SK-N-SH treated with all-trans-retinoic acid at 6 μM for 48 hours (cell line): ENCODE measurements around the gene SLC35F3.

Experiments used
- ATAC-seq: fragments of 200-7000 bp; cut with Tn5 transposase; 3 replicates; pipeline ENCODE4 v1.9.1; 2020; ENCODE audit warnings: mild to moderate bottlenecking, moderate library complexity
- ARNTL ChIP-seq: fragments of 450-650 bp; formaldehyde crosslinking; IDR thresholded peaks from 2 replicates; pipeline ENCODE4 v1.5.0; 2020; ENCODE audit warnings: low read depth, mild to moderate bottlenecking, moderate library complexity, borderline replicate concordance
- BACH2 ChIP-seq: fragments of 250-450 bp; sonication (Bioruptor Pico); IDR thresholded peaks from 2 replicates; pipeline ENCODE4 v1.9.0; 2021; ENCODE audit warnings: mild to moderate bottlenecking, borderline replicate concordance
- CSDC2 ChIP-seq: fragments of 250-450 bp; sonication (Bioruptor Pico); IDR thresholded peaks from 2 replicates; pipeline ENCODE4 v1.5.0; 2020; ENCODE audit warnings: mild to moderate bottlenecking, moderate library complexity
- ESRRG ChIP-seq: fragments of 250-450 bp; sonication (Bioruptor Pico); IDR thresholded peaks from 2 replicates; pipeline ENCODE4 v1.6.1; 2021; ENCODE audit warnings: mild to moderate bottlenecking
- GLIS3 ChIP-seq: fragments of 250-450 bp; sonication (Bioruptor Pico); IDR thresholded peaks from 2 replicates; pipeline ENCODE4 v1.5.0; 2020; ENCODE audit warnings: mild to moderate bottlenecking, moderate library complexity
- ISL1 ChIP-seq: fragments of 250-450 bp; sonication (Bioruptor Pico); IDR thresholded peaks from 2 replicates; pipeline ENCODE4 v2.1.2; 2022; ENCODE audit warnings: mild to moderate bottlenecking, moderate library complexity
- OSR1 ChIP-seq: fragments of 250-450 bp; sonication (Bioruptor Pico); IDR thresholded peaks from 2 replicates; pipeline ENCODE4 v1.8.0; 2022; ENCODE audit warnings: moderate library complexity, mild to moderate bottlenecking, inconsistent platforms
- PPARA ChIP-seq: fragments of 250-450 bp; sonication (Bioruptor Pico); IDR thresholded peaks from 2 replicates; pipeline ENCODE4 v1.5.0; 2020; ENCODE audit warnings: mild to moderate bottlenecking, borderline replicate concordance
- RARB ChIP-seq: fragments of 250-450 bp; sonication (Bioruptor Pico); IDR thresholded peaks from 2 replicates; pipeline ENCODE4 v1.8.0; 2021; ENCODE audit warnings: mild to moderate bottlenecking, moderate library complexity
- SNAI2 ChIP-seq: fragments of 250-450 bp; sonication (Bioruptor Pico); IDR thresholded peaks from 2 replicates; pipeline ENCODE4 v1.5.0; 2020; ENCODE audit warnings: mild to moderate bottlenecking, moderate library complexity
- TCF4 ChIP-seq: fragments of 250-450 bp; sonication (Bioruptor Pico); IDR thresholded peaks from 2 replicates; pipeline ENCODE4 v1.8.0; 2021; ENCODE audit warnings: mild to moderate bottlenecking, moderate library complexity, borderline replicate concordance
- ZC3H10 ChIP-seq: fragments of 250-450 bp; sonication (Bioruptor Pico); IDR thresholded peaks from 2 replicates; pipeline ENCODE4 v1.5.1; 2021; ENCODE audit warnings: mild to moderate bottlenecking, moderate library complexity
- ZFP3 ChIP-seq: fragments of 250-450 bp; sonication (Bioruptor Pico); IDR thresholded peaks from 2 replicates; pipeline ENCODE4 v1.5.0; 2020; ENCODE audit warnings: mild to moderate bottlenecking, moderate library complexity
- ZFP30 ChIP-seq: fragments of 450-650 bp; formaldehyde crosslinking; IDR thresholded peaks from 2 replicates; pipeline ENCODE4 v1.5.0; 2022; ENCODE audit warnings: mild to moderate bottlenecking, moderate library complexity
- ZNF565 ChIP-seq: fragments of 450-650 bp; formaldehyde crosslinking; conservative IDR thresholded peaks from 2 replicates; pipeline ENCODE4 v1.5.0; 2020; ENCODE audit warnings: low read depth, mild to moderate bottlenecking, moderate library complexity
- ZNF70 ChIP-seq: fragments of 450-650 bp; formaldehyde crosslinking; IDR thresholded peaks from 2 replicates; pipeline ENCODE4 v1.5.0; 2020; ENCODE audit warnings: mild to moderate bottlenecking, moderate library complexity
- ZNF8 ChIP-seq: fragments of 450-650 bp; formaldehyde crosslinking; IDR thresholded peaks from 2 replicates; pipeline ENCODE4 v1.5.0; 2020; ENCODE audit warnings: mild to moderate bottlenecking, moderate library complexity
- TF ChIP-seq, protein P1 (sequence below): fragments of 250-450 bp; sonication (Bioruptor Pico); IDR thresholded peaks from 2 replicates; pipeline ENCODE4 v1.5.0; 2020; ENCODE audit warnings: mild to moderate bottlenecking, moderate library complexity
- TF ChIP-seq, protein P2 (sequence below): fragments of 250-450 bp; sonication (Bioruptor Pico); IDR thresholded peaks from 2 replicates; pipeline ENCODE4 v1.5.1; 2021; ENCODE audit warnings: mild to moderate bottlenecking, moderate library complexity
- TF ChIP-seq, protein P3 (sequence below): fragments of 250-450 bp; sonication (Bioruptor Pico); IDR thresholded peaks from 2 replicates; pipeline ENCODE4 v1.8.0; 2021; ENCODE audit warnings: low read depth, mild to moderate bottlenecking, moderate library complexity, borderline replicate concordance
- TF ChIP-seq, protein P4 (sequence below): fragments of 250-450 bp; sonication (Bioruptor Pico); IDR thresholded peaks from 2 replicates; pipeline ENCODE4 v1.5.1; 2020; ENCODE audit warnings: low read depth, mild to moderate bottlenecking, moderate library complexity
- TF ChIP-seq, protein P5 (sequence below): fragments of 250-450 bp; sonication (Bioruptor Pico); IDR thresholded peaks from 2 replicates; pipeline ENCODE4 v1.8.0; 2020; ENCODE audit warnings: mild to moderate bottlenecking, moderate library complexity, borderline replicate concordance

The SLC35F3 gene

DNA sequence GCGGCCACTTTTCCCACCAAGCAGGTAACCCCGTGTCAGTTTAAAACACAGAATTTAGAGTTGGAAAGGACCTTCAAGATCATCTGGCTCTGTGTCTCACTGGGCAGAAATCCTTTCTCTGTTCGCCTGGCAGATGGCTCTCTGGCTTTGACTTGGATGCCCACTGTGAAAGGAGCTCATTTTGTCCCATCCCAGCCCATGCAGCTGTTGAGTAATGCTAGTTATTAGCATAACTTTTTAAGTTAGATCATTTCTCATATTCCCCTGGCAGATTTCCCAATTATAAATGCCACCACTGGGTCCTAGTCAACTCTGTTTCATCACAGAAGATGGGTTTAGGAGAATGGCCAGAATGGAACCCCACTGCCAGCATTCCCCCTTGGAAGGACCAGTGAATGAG, 55.9 kb downstream of the SLC35F3 start:
- ATAC-seq = no peak
- TF ChIP-seq ISL1 (CRISPR knock-in tag) = no peak
- no peak for TF ChIP-seq ZNF565 (CRISPR knock-in tag)
- TF ChIP-seq ZNF70 (CRISPR knock-in tag) = no peak
- no peak for TF ChIP-seq ZC3H10 (CRISPR knock-in tag)
- TF ChIP-seq ZFP30 (CRISPR knock-in tag) = no peak
- TF ChIP-seq RARB (CRISPR knock-in tag) = no peak
- TF ChIP-seq SNAI2 (CRISPR knock-in tag) = no peak
- TF ChIP-seq CSDC2 (CRISPR knock-in tag) = no peak
- TF ChIP-seq ZFP3 (CRISPR knock-in tag) = no peak

DNA sequence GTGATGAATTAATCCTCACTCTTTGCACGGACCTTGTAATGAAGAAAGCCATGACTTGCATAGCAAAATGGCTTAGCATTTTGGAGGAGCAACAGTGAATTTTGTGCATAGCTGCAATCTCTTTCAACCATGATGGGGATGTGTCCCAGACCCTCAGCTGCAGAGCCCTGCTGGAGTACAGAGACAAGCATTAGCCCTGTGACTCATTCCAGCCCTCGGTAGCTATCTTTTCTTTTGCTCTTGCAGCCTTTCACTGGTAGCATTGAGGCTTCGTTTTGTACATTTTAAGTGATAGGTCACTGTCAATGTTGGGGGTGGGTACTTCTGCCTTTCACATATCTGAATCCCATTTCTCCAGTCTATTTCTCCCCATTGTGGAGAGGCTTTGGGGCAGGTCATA, 58.4 kb downstream of the SLC35F3 start:
- ATAC-seq = no peak
- TF ChIP-seq SNAI2 (CRISPR knock-in tag) = no peak
- no peak for TF ChIP-seq ISL1 (CRISPR knock-in tag)
- no peak for TF ChIP-seq RARB (CRISPR knock-in tag)
- TF ChIP-seq ZNF70 (CRISPR knock-in tag) = no peak
- no peak for TF ChIP-seq OSR1 (CRISPR knock-in tag)
- no peak for TF ChIP-seq GLIS3 (CRISPR knock-in tag)
- no peak for TF ChIP-seq ZNF8 (CRISPR knock-in tag)
- TF ChIP-seq, protein P1, sequence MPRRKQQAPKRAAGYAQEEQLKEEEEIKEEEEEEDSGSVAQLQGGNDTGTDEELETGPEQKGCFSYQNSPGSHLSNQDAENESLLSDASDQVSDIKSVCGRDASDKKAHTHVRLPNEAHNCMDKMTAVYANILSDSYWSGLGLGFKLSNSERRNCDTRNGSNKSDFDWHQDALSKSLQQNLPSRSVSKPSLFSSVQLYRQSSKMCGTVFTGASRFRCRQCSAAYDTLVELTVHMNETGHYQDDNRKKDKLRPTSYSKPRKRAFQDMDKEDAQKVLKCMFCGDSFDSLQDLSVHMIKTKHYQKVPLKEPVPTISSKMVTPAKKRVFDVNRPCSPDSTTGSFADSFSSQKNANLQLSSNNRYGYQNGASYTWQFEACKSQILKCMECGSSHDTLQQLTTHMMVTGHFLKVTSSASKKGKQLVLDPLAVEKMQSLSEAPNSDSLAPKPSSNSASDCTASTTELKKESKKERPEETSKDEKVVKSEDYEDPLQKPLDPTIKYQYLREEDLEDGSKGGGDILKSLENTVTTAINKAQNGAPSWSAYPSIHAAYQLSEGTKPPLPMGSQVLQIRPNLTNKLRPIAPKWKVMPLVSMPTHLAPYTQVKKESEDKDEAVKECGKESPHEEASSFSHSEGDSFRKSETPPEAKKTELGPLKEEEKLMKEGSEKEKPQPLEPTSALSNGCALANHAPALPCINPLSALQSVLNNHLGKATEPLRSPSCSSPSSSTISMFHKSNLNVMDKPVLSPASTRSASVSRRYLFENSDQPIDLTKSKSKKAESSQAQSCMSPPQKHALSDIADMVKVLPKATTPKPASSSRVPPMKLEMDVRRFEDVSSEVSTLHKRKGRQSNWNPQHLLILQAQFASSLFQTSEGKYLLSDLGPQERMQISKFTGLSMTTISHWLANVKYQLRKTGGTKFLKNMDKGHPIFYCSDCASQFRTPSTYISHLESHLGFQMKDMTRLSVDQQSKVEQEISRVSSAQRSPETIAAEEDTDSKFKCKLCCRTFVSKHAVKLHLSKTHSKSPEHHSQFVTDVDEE (CRISPR knock-in tag) = no peak
- TF ChIP-seq, protein P2, sequence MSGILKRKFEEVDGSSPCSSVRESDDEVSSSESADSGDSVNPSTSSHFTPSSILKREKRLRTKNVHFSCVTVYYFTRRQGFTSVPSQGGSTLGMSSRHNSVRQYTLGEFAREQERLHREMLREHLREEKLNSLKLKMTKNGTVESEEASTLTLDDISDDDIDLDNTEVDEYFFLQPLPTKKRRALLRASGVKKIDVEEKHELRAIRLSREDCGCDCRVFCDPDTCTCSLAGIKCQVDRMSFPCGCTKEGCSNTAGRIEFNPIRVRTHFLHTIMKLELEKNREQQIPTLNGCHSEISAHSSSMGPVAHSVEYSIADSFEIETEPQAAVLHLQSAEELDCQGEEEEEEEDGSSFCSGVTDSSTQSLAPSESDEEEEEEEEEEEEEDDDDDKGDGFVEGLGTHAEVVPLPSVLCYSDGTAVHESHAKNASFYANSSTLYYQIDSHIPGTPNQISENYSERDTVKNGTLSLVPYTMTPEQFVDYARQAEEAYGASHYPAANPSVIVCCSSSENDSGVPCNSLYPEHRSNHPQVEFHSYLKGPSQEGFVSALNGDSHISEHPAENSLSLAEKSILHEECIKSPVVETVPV (CRISPR knock-in tag) = no peak
- TF ChIP-seq, protein P3, sequence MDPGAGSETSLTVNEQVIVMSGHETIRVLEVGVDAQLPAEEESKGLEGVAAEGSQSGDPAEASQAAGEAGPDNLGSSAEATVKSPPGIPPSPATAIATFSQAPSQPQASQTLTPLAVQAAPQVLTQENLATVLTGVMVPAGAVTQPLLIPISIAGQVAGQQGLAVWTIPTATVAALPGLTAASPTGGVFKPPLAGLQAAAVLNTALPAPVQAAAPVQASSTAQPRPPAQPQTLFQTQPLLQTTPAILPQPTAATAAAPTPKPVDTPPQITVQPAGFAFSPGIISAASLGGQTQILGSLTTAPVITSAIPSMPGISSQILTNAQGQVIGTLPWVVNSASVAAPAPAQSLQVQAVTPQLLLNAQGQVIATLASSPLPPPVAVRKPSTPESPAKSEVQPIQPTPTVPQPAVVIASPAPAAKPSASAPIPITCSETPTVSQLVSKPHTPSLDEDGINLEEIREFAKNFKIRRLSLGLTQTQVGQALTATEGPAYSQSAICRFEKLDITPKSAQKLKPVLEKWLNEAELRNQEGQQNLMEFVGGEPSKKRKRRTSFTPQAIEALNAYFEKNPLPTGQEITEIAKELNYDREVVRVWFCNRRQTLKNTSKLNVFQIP (CRISPR knock-in tag) = no peak
- no peak for TF ChIP-seq BACH2
- no peak for TF ChIP-seq ZNF565 (CRISPR knock-in tag)
- TF ChIP-seq ZFP30 (CRISPR knock-in tag) = no peak
- no peak for TF ChIP-seq ESRRG (CRISPR knock-in tag)
- TF ChIP-seq, protein P4, sequence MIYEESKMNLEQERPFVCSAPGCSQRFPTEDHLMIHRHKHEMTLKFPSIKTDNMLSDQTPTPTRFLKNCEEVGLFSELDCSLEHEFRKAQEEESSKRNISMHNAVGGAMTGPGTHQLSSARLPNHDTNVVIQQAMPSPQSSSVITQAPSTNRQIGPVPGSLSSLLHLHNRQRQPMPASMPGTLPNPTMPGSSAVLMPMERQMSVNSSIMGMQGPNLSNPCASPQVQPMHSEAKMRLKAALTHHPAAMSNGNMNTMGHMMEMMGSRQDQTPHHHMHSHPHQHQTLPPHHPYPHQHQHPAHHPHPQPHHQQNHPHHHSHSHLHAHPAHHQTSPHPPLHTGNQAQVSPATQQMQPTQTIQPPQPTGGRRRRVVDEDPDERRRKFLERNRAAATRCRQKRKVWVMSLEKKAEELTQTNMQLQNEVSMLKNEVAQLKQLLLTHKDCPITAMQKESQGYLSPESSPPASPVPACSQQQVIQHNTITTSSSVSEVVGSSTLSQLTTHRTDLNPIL (CRISPR knock-in tag) = no peak
- TF ChIP-seq, protein P5, sequence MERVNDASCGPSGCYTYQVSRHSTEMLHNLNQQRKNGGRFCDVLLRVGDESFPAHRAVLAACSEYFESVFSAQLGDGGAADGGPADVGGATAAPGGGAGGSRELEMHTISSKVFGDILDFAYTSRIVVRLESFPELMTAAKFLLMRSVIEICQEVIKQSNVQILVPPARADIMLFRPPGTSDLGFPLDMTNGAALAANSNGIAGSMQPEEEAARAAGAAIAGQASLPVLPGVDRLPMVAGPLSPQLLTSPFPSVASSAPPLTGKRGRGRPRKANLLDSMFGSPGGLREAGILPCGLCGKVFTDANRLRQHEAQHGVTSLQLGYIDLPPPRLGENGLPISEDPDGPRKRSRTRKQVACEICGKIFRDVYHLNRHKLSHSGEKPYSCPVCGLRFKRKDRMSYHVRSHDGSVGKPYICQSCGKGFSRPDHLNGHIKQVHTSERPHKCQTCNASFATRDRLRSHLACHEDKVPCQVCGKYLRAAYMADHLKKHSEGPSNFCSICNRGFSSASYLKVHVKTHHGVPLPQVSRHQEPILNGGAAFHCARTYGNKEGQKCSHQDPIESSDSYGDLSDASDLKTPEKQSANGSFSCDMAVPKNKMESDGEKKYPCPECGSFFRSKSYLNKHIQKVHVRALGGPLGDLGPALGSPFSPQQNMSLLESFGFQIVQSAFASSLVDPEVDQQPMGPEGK (CRISPR knock-in tag) = no peak
- TF ChIP-seq ARNTL (CRISPR knock-in tag) = no peak
- no peak for TF ChIP-seq PPARA (CRISPR knock-in tag)
- no peak for TF ChIP-seq TCF4 (CRISPR knock-in tag)

DNA sequence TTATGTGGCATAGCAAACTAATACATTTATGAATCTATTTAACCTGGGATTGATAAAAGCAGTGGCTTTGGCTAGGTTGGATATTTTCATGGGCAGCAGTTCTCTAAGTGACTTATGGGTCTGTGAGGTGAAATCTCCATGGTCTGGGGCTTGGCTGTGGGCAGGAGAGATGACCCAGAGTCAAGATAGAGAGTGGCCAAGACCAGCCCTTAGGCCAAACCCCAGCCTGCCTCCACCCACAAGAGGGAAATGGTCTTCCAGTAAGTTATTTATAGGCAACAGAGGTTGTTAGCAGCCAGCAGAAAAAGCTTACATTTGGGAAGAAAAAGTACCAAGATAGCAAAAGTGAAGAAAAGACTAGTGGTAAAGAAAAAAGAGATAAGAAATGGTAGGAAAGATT, 61.4 kb downstream of the SLC35F3 start:
- ATAC-seq = no peak
- TF ChIP-seq TCF4 (CRISPR knock-in tag) = no peak
- TF ChIP-seq, protein P2 (CRISPR knock-in tag) = no peak
- TF ChIP-seq, protein P5 (CRISPR knock-in tag) = no peak
- TF ChIP-seq ARNTL (CRISPR knock-in tag) = no peak
- TF ChIP-seq, protein P3 (CRISPR knock-in tag) = no peak
